HG02981 (cell line): ENCODE measurements around the gene ACER2.
"Not testable (repeated sequence)": the region's sequence is repeated elsewhere in the genome, so short reads cannot be mapped to it uniquely, and the experiment has no call there.

ENCODE experiments used
- ATAC-seq: cut with Tn5 transposase; IDR thresholded peaks from one replicate; pipeline ENCODE4 v1.9.1; 2021; ENCODE audit warnings: mild to moderate bottlenecking, moderate library complexity; ENCODE audit not compliant: unreplicated experiment

Gene ACER2

GRCh38 chr9:19408693-19409400 is at the start of gene ACER2:
TSS of gene ACER2 (plus strand) at chr9:19409009. CDS start at chr9:19409085, 76 bp downstream.
- peak; percentile 95 for ATAC-seq

- no peak for ATAC-seq
Observed at GRCh38 chr9:19369107-19369506, 39.7 kb upstream of the ACER2 start.

GRCh38 chr9:19371942-19372341 is 36.9 kb upstream of the ACER2 start:
- no peak for ATAC-seq

- no peak for ATAC-seq
Observed at GRCh38 chr9:19372567-19372966, 36.2 kb upstream of the ACER2 start.

- ATAC-seq = no peak
Observed at GRCh38 chr9:19373527-19373926, 35.3 kb upstream of the ACER2 start.

- ATAC-seq = no peak
Observed at GRCh38 chr9:19375538-19375937, 33.3 kb upstream of the ACER2 start.

GRCh38 chr9:19376931-19377330 is 31.9 kb upstream of the ACER2 start:
- no peak for ATAC-seq

- no peak for ATAC-seq
Observed at GRCh38 chr9:19378164-19378563, 30.6 kb upstream of the ACER2 start.

- no peak for ATAC-seq
Observed at GRCh38 chr9:19378647-19379046, 30.2 kb upstream of the ACER2 start.

GRCh38 chr9:19379283-19379682 is 29.5 kb upstream of the ACER2 start:
- ATAC-seq = no peak

- peak; percentile 26 for ATAC-seq
Observed at GRCh38 chr9:19379697-19380046, 29.1 kb upstream of the ACER2 start.

GRCh38 chr9:19380826-19381075 is 28.1 kb upstream of the ACER2 start:
- no peak for ATAC-seq

- ATAC-seq = no peak
Observed at GRCh38 chr9:19381656-19382055, 27.2 kb upstream of the ACER2 start.

GRCh38 chr9:19385212-19385611 is 23.6 kb upstream of the ACER2 start:
- not testable (repeated sequence) for ATAC-seq

GRCh38 chr9:19385786-19386501 is 22.9 kb upstream of the ACER2 start:
- no peak for ATAC-seq

- no peak for ATAC-seq
Observed at GRCh38 chr9:19386502-19387044, 22.2 kb upstream of the ACER2 start.

GRCh38 chr9:19387317-19387716 is 21.5 kb upstream of the ACER2 start:
- no peak for ATAC-seq

GRCh38 chr9:19389539-19389938 is 19.3 kb upstream of the ACER2 start:
- not testable (repeated sequence) for ATAC-seq

- no peak for ATAC-seq
Observed at GRCh38 chr9:19397845-19398244, 11.0 kb upstream of the ACER2 start.

GRCh38 chr9:19403231-19403630 is 5.6 kb upstream of the ACER2 start:
- not testable (repeated sequence) for ATAC-seq

- ATAC-seq = no peak
Observed at GRCh38 chr9:19404283-19405075, 4.3 kb upstream of the ACER2 start.

GRCh38 chr9:19405771-19406170 is 3.0 kb upstream of the ACER2 start:
- no peak for ATAC-seq
